ENCODE measurements around the gene EVA1C. TPM values are rescaled to one million over a fixed set of nuclear protein-coding genes. Genes with fewer than 3 reads are reported as not detected.
"Not testable (repeated sequence)": the region's sequence is repeated elsewhere in the genome, so short reads cannot be mapped to it uniquely, and the experiment has no call there.

The EVA1C gene
- total RNA-seq, 1 donor, result 8.3 TPM

DNA sequence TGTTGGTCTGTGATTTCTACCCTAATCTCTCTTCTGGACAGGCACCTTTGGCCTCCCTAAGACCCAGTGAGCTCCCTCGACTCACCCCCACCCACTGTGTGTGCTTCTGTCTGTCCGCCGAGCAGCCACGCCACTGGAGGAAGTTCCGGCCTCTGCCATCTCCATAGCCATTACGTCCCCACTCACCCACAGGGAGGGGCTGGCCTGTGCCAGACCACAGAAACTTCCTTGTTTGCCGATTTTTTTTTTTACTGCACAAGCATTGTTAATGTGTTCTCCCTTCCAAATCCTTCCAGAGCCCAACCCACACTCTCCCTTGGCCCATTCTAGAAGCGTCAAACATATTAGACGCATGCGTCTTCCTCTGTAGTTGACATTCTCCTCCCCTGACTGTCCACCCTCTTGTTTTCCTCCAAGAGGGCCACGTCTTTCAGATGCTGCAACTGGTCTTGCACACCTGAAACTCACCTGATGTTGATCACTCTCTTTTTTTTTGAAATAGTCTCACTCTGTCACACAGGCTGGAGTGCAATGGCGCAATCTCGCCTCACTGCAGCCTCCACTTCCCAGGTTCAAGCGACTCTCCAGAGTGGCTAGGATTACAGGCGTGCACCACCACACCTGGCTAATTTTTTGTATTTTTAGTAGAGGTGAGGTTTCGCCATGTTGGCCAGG is 72.3 kb downstream of the EVA1C start:
- peak in 2 of 3 donors; percentile 18 to 51 for DNase-seq (ENCODE audit: low read depth in 2 of 3, low spot score in 2 of 3)

DNA sequence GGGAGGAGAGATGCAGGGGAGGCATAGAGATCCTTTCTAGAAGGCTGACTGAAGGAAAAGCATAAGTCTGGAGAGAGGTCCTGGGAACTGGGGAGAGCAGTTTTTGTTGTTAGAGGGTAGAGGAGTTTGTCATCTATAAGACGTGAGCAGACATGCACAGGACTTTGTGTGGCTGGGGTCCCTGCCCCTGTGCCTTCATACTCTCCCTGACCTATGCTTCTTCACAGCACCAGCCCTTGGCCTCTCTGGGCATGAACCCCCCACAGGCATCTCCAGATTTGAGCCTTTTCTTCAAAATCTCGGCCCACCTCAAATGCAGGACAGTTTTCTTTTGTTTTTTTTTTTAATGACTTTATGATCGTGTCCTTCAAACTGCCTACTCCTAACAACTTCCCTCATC is 79.9 kb downstream of the EVA1C start:
- no peak for DNase-seq (ENCODE audit: low read depth in 2 of 3, low spot score in 2 of 3)

DNA sequence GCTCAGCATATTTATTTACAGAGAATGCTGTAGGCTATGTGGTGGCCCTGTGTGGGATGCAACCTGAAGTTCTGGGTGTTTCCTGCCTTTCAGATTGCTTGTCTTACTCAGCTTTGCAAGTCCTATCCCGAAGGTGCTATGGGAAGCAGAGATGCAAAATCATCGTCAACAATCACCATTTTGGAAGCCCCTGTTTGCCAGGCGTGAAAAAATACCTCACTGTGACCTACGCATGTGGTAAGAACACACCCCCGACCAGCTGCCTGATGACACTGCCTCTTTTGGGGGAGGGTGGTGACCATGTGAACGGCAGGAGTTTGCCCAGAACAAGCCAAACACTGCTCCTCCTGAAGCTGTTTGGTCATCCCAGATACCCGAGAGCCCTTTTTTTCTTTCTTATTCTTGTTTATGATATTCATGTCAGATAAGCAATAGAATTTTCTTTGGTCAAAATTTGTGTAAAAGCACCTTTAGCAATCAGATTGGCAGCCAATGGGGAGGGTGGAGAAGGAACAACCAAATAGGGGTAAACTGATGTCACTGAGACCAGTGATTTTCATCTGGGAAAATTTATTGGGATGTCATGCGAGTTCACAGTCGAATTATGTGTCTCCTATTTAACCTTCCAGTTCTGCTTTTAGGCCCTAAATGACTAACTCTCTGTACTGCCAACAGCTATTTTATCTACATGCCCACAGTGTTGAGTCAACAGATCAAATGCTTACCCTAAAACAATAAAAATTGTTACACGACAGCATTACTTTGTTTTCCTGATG is 82.6 kb downstream of the EVA1C start:
- no peak for DNase-seq (ENCODE audit: low read depth in 2 of 3, low spot score in 2 of 3)

GRCh38 chr21:32496568-32496967 is 84.1 kb downstream of the EVA1C start:
- no peak for DNase-seq (ENCODE audit: low read depth in 2 of 3, low spot score in 2 of 3)

- DNase-seq (ENCODE audit: low read depth in 2 of 3, low spot score in 2 of 3), result no peak
Measured at GRCh38 chr21:32499249-32500055, 86.9 kb downstream of the EVA1C start.

DNA sequence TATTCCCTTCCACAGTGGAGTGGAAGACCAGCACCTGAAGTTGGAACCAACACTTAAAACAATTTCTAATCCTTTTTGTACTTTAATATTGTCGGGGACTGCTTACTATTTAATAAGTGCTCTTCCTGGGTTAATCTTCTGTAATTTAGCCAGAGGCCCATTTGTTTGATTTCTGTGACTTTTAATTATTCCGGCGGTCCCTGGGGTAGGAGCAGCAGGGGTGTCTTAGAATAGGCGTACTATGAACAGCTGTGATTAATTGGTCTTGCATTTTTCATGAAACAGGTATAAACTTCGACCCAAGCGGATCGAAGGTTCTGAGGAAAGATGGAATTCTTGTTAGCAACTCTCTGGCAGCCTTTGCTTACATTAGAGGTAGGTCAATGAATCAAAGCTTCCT is 91.1 kb downstream of the EVA1C start:
- not testable (repeated sequence) for DNase-seq (ENCODE audit: low read depth in 2 of 3, low spot score in 2 of 3)

DNA sequence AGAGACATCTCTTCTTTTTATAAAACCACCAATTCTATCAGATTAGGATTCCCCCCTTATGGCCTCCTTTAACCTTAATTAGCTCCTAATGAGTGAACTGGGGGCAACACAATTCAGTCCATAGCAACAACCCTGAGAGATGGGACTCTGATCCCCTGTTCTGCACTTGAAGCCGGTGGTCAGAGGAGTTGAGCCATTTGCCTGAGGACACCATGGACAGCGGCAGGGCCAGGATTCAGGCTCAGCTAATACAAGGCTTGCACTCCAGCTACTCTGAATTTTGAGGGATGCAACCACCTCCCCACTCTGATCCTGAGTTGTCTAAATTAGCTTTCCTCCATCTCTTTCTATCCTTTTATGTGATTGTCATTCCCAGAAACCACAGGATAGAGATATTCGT is 93.3 kb downstream of the EVA1C start:
- not testable (repeated sequence) for DNase-seq (ENCODE audit: low read depth in 2 of 3, low spot score in 2 of 3)

- DNase-seq (ENCODE audit: low read depth in 2 of 3, low spot score in 2 of 3), result not testable (repeated sequence)
Measured at GRCh38 chr21:32506411-32506965, 94.0 kb downstream of the EVA1C start.

DNA sequence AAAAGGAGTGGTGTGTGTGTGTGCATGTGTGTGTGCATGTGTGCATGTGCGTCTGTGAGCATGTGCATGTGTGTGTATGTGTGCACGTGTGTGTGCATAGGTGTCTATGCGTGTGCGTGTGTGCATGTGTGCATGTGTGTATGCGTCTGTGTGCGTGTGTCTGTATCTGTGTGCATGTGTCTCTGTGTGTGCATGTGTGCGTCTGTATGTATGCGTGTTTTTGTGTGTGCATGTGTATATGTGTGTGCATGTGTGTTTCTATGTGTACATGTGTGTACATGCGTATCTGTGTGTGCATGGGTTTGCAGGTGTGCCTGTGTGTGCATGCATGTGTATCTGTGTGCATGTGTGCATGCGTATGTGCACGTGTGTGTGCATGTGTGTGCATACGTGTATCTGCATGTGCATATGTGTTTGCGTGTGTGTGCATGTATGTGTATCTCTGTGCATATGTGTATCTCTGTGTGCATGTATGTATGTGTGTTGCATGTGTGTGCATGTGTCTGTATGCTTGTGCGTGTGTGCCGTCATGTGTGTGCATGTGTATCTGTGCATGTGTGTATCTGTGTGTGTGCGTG is 94.9 kb downstream of the EVA1C start:
- DNase-seq (ENCODE audit: low read depth in 2 of 3, low spot score in 2 of 3), result no peak

DNA sequence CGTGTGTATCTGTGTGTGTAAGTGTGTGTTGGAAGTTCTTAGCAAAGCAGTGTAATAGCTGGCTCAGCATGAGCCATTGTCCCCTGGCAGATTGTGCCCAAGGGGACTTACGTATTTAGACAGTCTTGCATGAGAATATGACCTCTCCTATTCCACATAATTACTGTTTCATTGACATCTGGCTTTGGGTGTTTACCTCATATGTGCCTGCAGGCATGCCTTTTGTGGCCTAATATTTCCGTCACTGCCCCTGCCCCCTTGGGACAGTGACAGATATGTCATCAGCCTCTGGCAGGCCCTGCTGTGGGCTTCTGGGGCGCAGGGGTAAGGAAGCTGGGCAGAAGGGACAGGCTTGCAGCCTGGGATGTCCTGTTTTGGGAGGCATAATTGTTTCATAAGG is 95.5 kb downstream of the EVA1C start:
- not testable (repeated sequence) for DNase-seq (ENCODE audit: low read depth in 2 of 3, low spot score in 2 of 3)

- DNase-seq (ENCODE audit: low read depth in 2 of 3, low spot score in 2 of 3), result no peak
Measured at GRCh38 chr21:32508558-32508957, 96.1 kb downstream of the EVA1C start.

- DNase-seq (ENCODE audit: low read depth in 2 of 3, low spot score in 2 of 3), result not testable (repeated sequence)
Measured at GRCh38 chr21:32508975-32509374, 96.5 kb downstream of the EVA1C start.

GRCh38 chr21:32514275-32515055 is 102.0 kb downstream of the EVA1C start:
- DNase-seq (ENCODE audit: low read depth in 2 of 3, low spot score in 2 of 3), result no peak

DNA sequence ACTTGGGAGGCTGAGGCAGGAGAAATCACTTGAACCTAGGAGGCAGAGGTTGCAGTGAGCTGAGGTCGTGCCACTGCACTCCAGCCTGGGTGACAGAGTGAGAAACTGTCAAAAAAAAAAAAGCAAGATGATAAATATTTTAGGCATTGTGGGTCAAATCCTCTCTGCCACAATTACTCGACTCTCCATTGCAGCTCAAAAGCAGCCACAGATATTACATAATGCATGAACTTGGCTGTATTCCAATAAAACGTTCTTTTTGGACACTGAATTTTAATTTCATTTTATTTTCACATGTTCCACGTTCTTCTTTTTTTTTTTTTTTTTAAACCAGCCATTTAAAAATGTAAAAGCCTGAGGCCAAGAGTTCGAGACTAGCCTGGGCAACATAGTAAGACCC is 103.4 kb downstream of the EVA1C start:
- DNase-seq (ENCODE audit: low read depth in 2 of 3, low spot score in 2 of 3), result peak in 2 of 3 donors; percentile 8 to 40

- peak in 2 of 3 donors; percentile 9 to 11 for DNase-seq (ENCODE audit: low read depth in 2 of 3, low spot score in 2 of 3)
Measured at GRCh38 chr21:32516756-32517649, 104.5 kb downstream of the EVA1C start.

DNA sequence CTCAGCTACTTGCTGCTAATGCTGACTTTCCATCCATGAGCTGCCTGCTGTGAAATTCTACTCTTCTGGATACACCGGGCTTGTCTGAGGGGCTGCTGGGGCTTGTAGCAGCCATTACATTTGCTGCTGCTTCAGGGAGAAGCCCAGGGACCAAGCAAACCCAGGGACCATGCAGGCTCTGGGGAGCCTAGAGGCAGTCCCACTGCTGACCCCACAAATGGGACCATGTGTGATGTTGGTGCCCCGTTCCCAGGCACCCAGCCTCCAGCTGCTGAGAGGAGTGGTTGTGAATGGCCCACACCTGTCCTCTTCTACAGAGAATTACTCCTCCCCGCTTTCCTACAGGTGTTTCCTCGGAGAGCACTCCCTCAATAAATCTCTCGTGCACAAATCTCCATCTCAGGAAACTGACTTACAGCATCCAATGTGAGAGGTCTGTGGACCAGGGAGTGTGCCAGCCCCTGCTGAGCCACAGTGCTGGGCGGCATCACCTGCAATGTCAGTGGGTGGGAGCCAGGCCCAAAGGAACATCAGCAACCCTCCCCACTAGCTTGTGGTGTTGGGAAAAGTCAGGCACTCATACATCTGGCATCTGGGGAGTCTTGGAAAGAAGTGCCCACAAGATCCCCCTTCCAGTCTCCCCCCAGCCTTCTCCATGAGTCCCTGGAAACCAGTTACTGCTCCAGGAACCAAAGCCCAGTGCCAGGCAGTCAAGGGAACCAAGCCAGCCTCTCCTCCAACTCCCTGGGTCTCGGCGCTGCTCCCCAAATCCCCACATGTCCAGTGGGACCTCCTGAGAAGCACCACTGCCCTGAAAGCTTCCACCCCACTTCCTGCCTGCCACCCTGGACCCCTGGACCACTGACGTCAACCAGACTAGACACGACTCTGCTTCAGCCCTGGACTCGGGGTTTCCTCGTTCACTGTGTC is 107.7 kb downstream of the EVA1C start:
- DNase-seq (ENCODE audit: low read depth in 2 of 3, low spot score in 2 of 3), result no peak

- no peak for DNase-seq (ENCODE audit: low read depth in 2 of 3, low spot score in 2 of 3)
Measured at GRCh38 chr21:32520875-32521735, 108.6 kb downstream of the EVA1C start.

Data from hematopoietic multipotent progenitor cell (in vitro differentiated cells).